GM19328 (cell line): ENCODE results near the gene C1GALT1C1.
A peak's percentile ranks its signal among the peaks of the same experiment; 100 is the strongest.

Experiments
- ATAC-seq: cut with Tn5 transposase; IDR thresholded peaks from one replicate; pipeline ENCODE4 v1.9.1; 2021; ENCODE audit warnings: mild to moderate bottlenecking, moderate library complexity; ENCODE audit not compliant: unreplicated experiment

C1GALT1C1 gene

GRCh38 chrX:120603707-120604360 is 26.0 kb downstream of the C1GALT1C1 start, which contains the start of gene MCTS1:
MCTS1 (plus strand) TSS chrX:120604101; CDS start chrX:120604237, 136 bp downstream.
- peak; percentile 81 for ATAC-seq

GRCh38 chrX:120585702-120586101 is 44.2 kb downstream of the C1GALT1C1 start:
- no peak for ATAC-seq
